Gastroesophageal sphincter (tissue), 3 donors: Measurements from ENCODE around the gene PLEKHG4B.

Source experiments
- POLR2A ChIP-seq, 2 donors: fragments of 450-650 bp; IDR thresholded peaks; one replicate each; pipeline ENCODE4 v1.6.1; 2017; ENCODE audit warnings: antibody characterized with exemption in 2 of 2, mild to moderate bottlenecking in 2 of 2, moderate library complexity in 1 of 2
- POLR2AphosphoS5 ChIP-seq: sonication (generic); formaldehyde crosslinking; IDR thresholded peaks from one replicate; pipeline ENCODE4 v1.6.1; 2017; ENCODE audit warnings: antibody characterized with exemption
- TF ChIP-seq, protein P1 (sequence below), 4 experiments: fragments of 200-600 bp in 2 of 4; fragments of 450-650 bp in 2 of 4; sonication (generic) in 1 of 4; IDR thresholded peaks; one replicate each; pipeline ENCODE4 v1.5.1; 2017 to 2019; ENCODE audit warnings: antibody characterized with exemption in 4 of 4, mild to moderate bottlenecking in 2 of 4, moderate library complexity in 2 of 4

DNA sequence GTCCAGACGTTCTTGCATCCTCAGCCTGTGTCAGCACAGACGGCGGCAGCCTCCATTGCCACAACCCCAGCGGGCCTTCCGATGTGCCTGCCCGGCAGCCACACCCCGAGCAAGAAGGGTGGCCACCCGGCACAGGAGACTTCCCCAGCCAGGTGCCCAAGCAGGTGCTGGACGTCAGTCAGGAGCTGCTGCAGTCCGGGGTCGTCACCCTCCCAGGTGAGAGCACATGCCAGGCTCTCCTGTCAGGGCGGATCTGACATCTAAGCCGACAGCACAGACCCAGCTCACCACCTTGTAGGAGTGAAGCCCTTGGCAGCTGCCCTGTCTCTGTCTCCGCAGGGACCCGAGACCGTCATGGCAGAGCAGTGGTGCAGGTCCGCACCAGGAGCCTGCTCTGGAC, 51.1 kb downstream of the PLEKHG4B start:
- TF ChIP-seq POLR2AphosphoS5: no peak
- TF ChIP-seq, protein P1, sequence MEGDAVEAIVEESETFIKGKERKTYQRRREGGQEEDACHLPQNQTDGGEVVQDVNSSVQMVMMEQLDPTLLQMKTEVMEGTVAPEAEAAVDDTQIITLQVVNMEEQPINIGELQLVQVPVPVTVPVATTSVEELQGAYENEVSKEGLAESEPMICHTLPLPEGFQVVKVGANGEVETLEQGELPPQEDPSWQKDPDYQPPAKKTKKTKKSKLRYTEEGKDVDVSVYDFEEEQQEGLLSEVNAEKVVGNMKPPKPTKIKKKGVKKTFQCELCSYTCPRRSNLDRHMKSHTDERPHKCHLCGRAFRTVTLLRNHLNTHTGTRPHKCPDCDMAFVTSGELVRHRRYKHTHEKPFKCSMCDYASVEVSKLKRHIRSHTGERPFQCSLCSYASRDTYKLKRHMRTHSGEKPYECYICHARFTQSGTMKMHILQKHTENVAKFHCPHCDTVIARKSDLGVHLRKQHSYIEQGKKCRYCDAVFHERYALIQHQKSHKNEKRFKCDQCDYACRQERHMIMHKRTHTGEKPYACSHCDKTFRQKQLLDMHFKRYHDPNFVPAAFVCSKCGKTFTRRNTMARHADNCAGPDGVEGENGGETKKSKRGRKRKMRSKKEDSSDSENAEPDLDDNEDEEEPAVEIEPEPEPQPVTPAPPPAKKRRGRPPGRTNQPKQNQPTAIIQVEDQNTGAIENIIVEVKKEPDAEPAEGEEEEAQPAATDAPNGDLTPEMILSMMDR (IDR thresholded peaks at IDR 0.05): no peak
- no peak for TF ChIP-seq POLR2A (IDR thresholded peaks at IDR 0.05)
